H1 (cell line): ENCODE results near the gene ANKS1B. TPM values are rescaled to one million over a fixed set of nuclear protein-coding genes. Genes with fewer than 3 reads are reported as not detected.
A peak's percentile ranks its signal among the peaks of the same experiment; 100 is the strongest.

ENCODE experiments used
- CTCF ChIA-PET: fragments of 300-600 bp; sonication (Branson Sonifier 250); formaldehyde crosslinking; loops from one replicate; lab custom pipeline; 2021; ENCODE audit not compliant: partially characterized antibody; lab: Charles Lee
- POLR2A ChIA-PET: fragments of 300-600 bp; sonication (Branson Sonifier 250); formaldehyde crosslinking; loops from one replicate; lab custom pipeline; 2021; ENCODE audit warnings: inconsistent platforms; ENCODE audit not compliant: partially characterized antibody; lab: Charles Lee
- DNase-seq, 2 experiments: peaks; one replicate each; pipeline versions ENCODE4 v3.0.0 to v3.0.0-alpha.2; 2010 to 2022; ENCODE audit warnings: low spot score in 2 of 2, low read depth in 1 of 2, mixed read lengths in 1 of 2
- FAIRE-seq: peaks from 2 replicates; lab custom pipeline; 2011; peaks lifted over from hg19 to GRCh38; lab: Jason Lieb, UNC
- H2AFZ ChIP-seq: 2 replicates; pipeline ENCODE4 v1.8.1; 2012; ENCODE audit warnings: low read length, inconsistent platforms
- H2AK5ac ChIP-seq: 2 replicates; pipeline ENCODE4 v1.6.1; 2013; ENCODE audit warnings: low read depth, low read length
- H2BK120ac ChIP-seq: replicated peaks from 2 replicates; pipeline ENCODE3; 2013; ENCODE audit warnings: low read depth, low read length, inconsistent platforms
- H2BK12ac ChIP-seq: 2 replicates; pipeline ENCODE4 v1.6.1; 2013; ENCODE audit warnings: low read depth, low read length
- H2BK15ac ChIP-seq: 2 replicates; pipeline ENCODE4 v1.6.1; 2013; ENCODE audit warnings: low read length
- H2BK20ac ChIP-seq: 2 replicates; pipeline ENCODE4 v1.6.1; 2013; ENCODE audit warnings: low read length
- H2BK5ac ChIP-seq: 2 replicates; pipeline ENCODE4 v1.6.1; 2013; ENCODE audit warnings: low read depth, low read length
- H3K14ac ChIP-seq: 2 replicates; pipeline ENCODE4 v1.6.1; 2013; ENCODE audit warnings: inconsistent platforms; ENCODE audit not compliant: insufficient read length
- H3K18ac ChIP-seq: 2 replicates; pipeline ENCODE4 v1.6.1; 2013; ENCODE audit warnings: low read length; ENCODE audit errors: extremely low read depth
- H3K23ac ChIP-seq: 2 replicates; pipeline ENCODE4 v1.6.1; 2013; ENCODE audit warnings: inconsistent platforms; ENCODE audit not compliant: insufficient read length
- H3K23me2 ChIP-seq: 2 replicates; pipeline ENCODE4 v1.6.1; 2013; ENCODE audit warnings: low read depth, low read length
- H3K27ac ChIP-seq: 2 replicates; pipeline ENCODE4 v1.6.1; 2011; ENCODE audit warnings: low read depth, low read length, inconsistent platforms
- H3K27me3 ChIP-seq, 4 experiments: replicated peaks in 1 of 4; 1 replicate in 1 of 4; 2 replicates in 3 of 4; pipeline versions ENCODE4 v1.6.1 to v1.8.1; 2011 to 2013; ENCODE audit warnings: low read length in 3 of 4, mild to moderate bottlenecking in 3 of 4, inconsistent platforms in 2 of 4, mixed read lengths in 2 of 4, moderate library complexity in 1 of 4; ENCODE audit not compliant: control insufficient read depth in 3 of 4, insufficient read depth in 3 of 4; ENCODE audit errors: extremely low read depth in 1 of 4
- H3K36me3 ChIP-seq, 4 experiments: 2 replicates each; pipeline versions ENCODE4 v1.6.1 to v1.8.1; 2011 to 2013; ENCODE audit warnings: mild to moderate bottlenecking in 4 of 4, low read length in 3 of 4, moderate library complexity in 2 of 4, control low read depth in 1 of 4, inconsistent platforms in 1 of 4; ENCODE audit not compliant: insufficient read depth in 4 of 4, control insufficient read depth in 2 of 4
- H3K4ac ChIP-seq: replicated peaks from 2 replicates; pipeline ENCODE3; 2013; ENCODE audit warnings: low read length, low read depth, mixed read lengths, inconsistent platforms; ENCODE audit not compliant: insufficient read length
- H3K4me1 ChIP-seq, 4 experiments: replicated peaks in 1 of 4; 1 replicate in 1 of 4; 2 replicates in 3 of 4; pipeline versions ENCODE4 v1.6.1 to v1.8.1; 2011 to 2013; ENCODE audit warnings: low read length in 3 of 4, inconsistent platforms in 2 of 4, mixed read lengths in 1 of 4; ENCODE audit not compliant: insufficient read depth in 4 of 4, control insufficient read depth in 3 of 4
- H3K4me2 ChIP-seq, 2 experiments: 2 replicates each; pipeline versions ENCODE4 v1.6.1 to v1.8.1; 2011 to 2013; ENCODE audit warnings: low read depth in 2 of 2, low read length in 2 of 2, control low read depth in 1 of 2, inconsistent platforms in 1 of 2, mild to moderate bottlenecking in 1 of 2; ENCODE audit not compliant: insufficient read depth in 1 of 2
- H3K4me3 ChIP-seq, 4 experiments: fragments of 200-600, 300-600 bp in 1 of 4; sonication (generic), shearing (Covaris generic), sonication (Bioruptor Twin) in 1 of 4; 2 replicates each; pipeline versions ENCODE4 v1.5.1 to v1.8.1; 2011 to 2016; ENCODE audit warnings: low read length in 4 of 4, low read depth in 3 of 4, control low read depth in 2 of 4, inconsistent platforms in 2 of 4, mild to moderate bottlenecking in 2 of 4, mixed read lengths in 1 of 4, moderate library complexity in 1 of 4; ENCODE audit not compliant: insufficient read depth in 2 of 4; ENCODE audit errors: extremely low read depth in 1 of 4
- H3K56ac ChIP-seq: replicated peaks from 2 replicates; pipeline ENCODE3; 2013; ENCODE audit warnings: low read depth, mild to moderate bottlenecking, mixed read lengths, low read length, inconsistent platforms; ENCODE audit not compliant: insufficient read length
- H3K79me1 ChIP-seq: 2 replicates; pipeline ENCODE4 v1.6.1; 2013; ENCODE audit warnings: low read depth, low read length, control low read depth
- H3K79me2 ChIP-seq, 2 experiments: 2 replicates each; pipeline versions ENCODE4 v1.6.1 to v1.8.1; 2012 to 2013; ENCODE audit warnings: low read length in 2 of 2, mild to moderate bottlenecking in 2 of 2, inconsistent platforms in 1 of 2; ENCODE audit not compliant: insufficient read depth in 2 of 2, control insufficient read depth in 1 of 2
- H3K9ac ChIP-seq, 4 experiments: replicated peaks in 1 of 4; 1 replicate in 1 of 4; 2 replicates in 3 of 4; pipeline versions ENCODE4 v1.6.1 to v1.8.1; 2011 to 2013; ENCODE audit warnings: low read depth in 3 of 4, low read length in 3 of 4, control low read depth in 2 of 4, mild to moderate bottlenecking in 2 of 4, moderate library complexity in 2 of 4, inconsistent platforms in 1 of 4; ENCODE audit errors: extremely low read depth in 1 of 4
- H3K9me3 ChIP-seq, 2 experiments: 2 replicates each; pipeline versions ENCODE4 v1.6.1 to v1.8.1; 2012 to 2013; ENCODE audit warnings: mild to moderate bottlenecking in 2 of 2, moderate library complexity in 2 of 2, control low read depth in 1 of 2, inconsistent platforms in 1 of 2, low read depth in 1 of 2, low read length in 1 of 2, mixed read lengths in 1 of 2; ENCODE audit not compliant: insufficient read depth in 2 of 2
- H4K20me1 ChIP-seq, 2 experiments: replicated peaks in 1 of 2; 2 replicates each; pipeline versions ENCODE3 to v1.8.1; 2011 to 2013; ENCODE audit warnings: inconsistent platforms in 2 of 2, low read length in 2 of 2, mild to moderate bottlenecking in 1 of 2; ENCODE audit not compliant: insufficient read depth in 2 of 2, control insufficient read depth in 1 of 2
- H4K5ac ChIP-seq: 2 replicates; pipeline ENCODE4 v1.6.1; 2013; ENCODE audit warnings: low read length, low read depth, mixed read lengths, inconsistent platforms; ENCODE audit not compliant: insufficient read length
- H4K8ac ChIP-seq: 2 replicates; pipeline ENCODE4 v1.8.0; 2013; ENCODE audit warnings: mild to moderate bottlenecking, moderate library complexity, low read length, inconsistent platforms; ENCODE audit not compliant: insufficient read depth; ENCODE audit errors: extremely low read depth
- H4K91ac ChIP-seq: replicated peaks from 2 replicates; pipeline ENCODE3; 2013; ENCODE audit warnings: low read length, mixed read lengths, inconsistent platforms; ENCODE audit not compliant: insufficient read length
- ATF2 ChIP-seq: IDR thresholded peaks from 2 replicates; pipeline ENCODE4 v1.6.1; 2012; ENCODE audit warnings: low read length, inconsistent platforms
- BCL11A ChIP-seq, 2 experiments: IDR thresholded peaks; one replicate each; pipeline ENCODE4 v1.6.1; 2011; ENCODE audit warnings: low read depth in 2 of 2, low read length in 2 of 2, mild to moderate bottlenecking in 2 of 2
- CBX5 ChIP-seq: fragments of 300-800, 300-1000 bp; sonication (generic); IDR thresholded peaks from 2 replicates; pipeline ENCODE4 v1.7.1; 2016; ENCODE audit warnings: antibody characterized with exemption, low read length, low read depth
- MAFK ChIP-seq: IDR thresholded peaks from 2 replicates; pipeline ENCODE4 v1.6.1; 2012; ENCODE audit warnings: low read depth, mild to moderate bottlenecking, improper control_type of control experiment, low read length
- MAX ChIP-seq: IDR thresholded peaks from 2 replicates; pipeline ENCODE4 v1.6.1; 2012; ENCODE audit warnings: inconsistent platforms
- NANOG ChIP-seq: IDR thresholded peaks from 2 replicates; pipeline ENCODE4 v1.6.1; 2011; ENCODE audit warnings: low read length, low read depth, mild to moderate bottlenecking, inconsistent platforms; ENCODE audit not compliant: insufficient read depth, poor library complexity, severe bottlenecking
- PHF8 ChIP-seq: fragments of 200-600 bp; sonication (generic); conservative IDR thresholded peaks from 2 replicates; pipeline ENCODE4 v1.7.1; 2012; ENCODE audit warnings: low read depth, mild to moderate bottlenecking, inconsistent platforms, low read length, moderate library complexity
- RFX5 ChIP-seq: IDR thresholded peaks from 2 replicates; pipeline ENCODE4 v1.6.1; 2011; ENCODE audit warnings: low read depth, low read length, improper control_type of control experiment, borderline replicate concordance
- SAP30 ChIP-seq: fragments of 300-600 bp; sonication (generic); IDR thresholded peaks from 2 replicates; pipeline ENCODE4 v1.7.1; 2012; ENCODE audit warnings: low read length, moderate library complexity, mild to moderate bottlenecking, inconsistent platforms; ENCODE audit not compliant: insufficient read depth, insufficient replicate concordance
- SP1 ChIP-seq: IDR thresholded peaks from 2 replicates; pipeline ENCODE4 v1.6.1; 2011; ENCODE audit warnings: low read depth, low read length
- SRF ChIP-seq: IDR thresholded peaks from 2 replicates; pipeline ENCODE4 v1.6.1; 2011; ENCODE audit warnings: mild to moderate bottlenecking, low read depth, low read length, moderate library complexity
- ZNF274 ChIP-seq: IDR thresholded peaks from 2 replicates; pipeline ENCODE4 v1.7.0; 2012; ENCODE audit warnings: low read length, borderline replicate concordance; ENCODE audit errors: extremely low read depth
- WGBS, 2 experiments: shearing (Covaris generic) in 1 of 2; methylation state at CpG; one replicate each; pipeline versions ENCODE4 v1.1.6 to v1.1.7; 2013 to 2015; ENCODE audit warnings: low lambda C conversion rate in 2 of 2, mixed read lengths in 2 of 2, inconsistent platforms in 1 of 2, low coverage in 1 of 2, missing lambda C conversion rate in 1 of 2; ENCODE audit not compliant: insufficient replicate concordance in 2 of 2, insufficient coverage in 1 of 2, insufficient read length in 1 of 2; ENCODE audit errors: extremely low coverage in 1 of 2, missing lambda C conversion rate in 1 of 2; 5-methylcytosine and 5-hydroxymethylcytosine counted together
- polyA plus RNA-seq, 7 experiments: library from polyadenylated mRNA; depleted of rRNA in 3 of 7; stranded (reverse) in 5 of 7; unstranded in 2 of 7; fragments of >200 nt in 5 of 7; fragments of 200-250 nt in 2 of 7; gene quantifications; 1 replicate in 5 of 7; 2 replicates in 1 of 7; 4 replicates in 1 of 7; pipeline versions ENCODE4 v1.2.1 to v1.2.3, GENCODE V29; 2011 to 2013; ENCODE audit warnings: missing spikeins in 2 of 7, mixed read lengths in 2 of 7
- total RNA-seq: library from RNA; stranded (reverse); fragmentation: NEBNext Ultra II Directional; extraction: Animal tissue kit (Norgen Biotek cat#: 25700); gene quantifications from 2 replicates; pipeline ENCODE4 v1.2.1, GENCODE V29; 2021

The ANKS1B gene
- total and polyA plus RNA-seq, 2 of the 8 experiments (the other 6 are each of a cell fraction or from before 2014, with no cell fraction given): 2.7 to 6.1 TPM

- H3K4ac ChIP-seq: no peak overlapping the region
- ChIA-PET CTCF (interaction anchor here (1.1 kb wide), 2 partner anchors 22 to 638 kb away, joined by 3 read pairs; no protein-coding TSS in a partner anchor), POLR2A (no interaction called here)
- no peak overlapping the region for H3K4me3 ChIP-seq
- H3K4me1 ChIP-seq: no peaks in the 10 kb centered on the region
- H2BK5ac ChIP-seq: no peak overlapping the region
- no peaks in the 10 kb centered on the region for H3K27me3 ChIP-seq
- no peak for FAIRE-seq
- H2BK20ac ChIP-seq: no peak overlapping the region
- no peaks in the 10 kb centered on the region for H3K79me1 ChIP-seq
- no peak overlapping the region for H2BK15ac ChIP-seq
- H3K9me3 ChIP-seq: no peaks in the 10 kb centered on the region
- no peak overlapping the region for H2BK120ac ChIP-seq
- H3K27ac ChIP-seq: no peak overlapping the region
- H3K23ac ChIP-seq: no peak overlapping the region
- DNase-seq: no peak
- no peaks in the 10 kb centered on the region for H3K23me2 ChIP-seq
- H2AFZ ChIP-seq: no peak overlapping the region
- no peaks in the 10 kb centered on the region for H3K79me2 ChIP-seq
- 0 out of 2 replicates have a peak overlapping the region, but pooled peaks have one; percentile 7 for H3K18ac ChIP-seq
- no peak overlapping the region for H3K14ac ChIP-seq
- H4K5ac ChIP-seq: no peak overlapping the region
- H4K91ac ChIP-seq: no peak overlapping the region
- H3K56ac ChIP-seq: no peak overlapping the region
- WGBS, 2 experiments: 87% methylated on average over 4 of the region's 4 CpGs; no CpG with 5 or more reads in 1 of the 2 experiments
- no peak overlapping the region for H2AK5ac ChIP-seq
- H4K20me1 ChIP-seq: no peaks in the 10 kb centered on the region
- H3K4me2 ChIP-seq: no peak overlapping the region
- H3K36me3 ChIP-seq: no peaks in the 10 kb centered on the region
- H3K9ac ChIP-seq: no peak overlapping the region
- no peak overlapping the region for H2BK12ac ChIP-seq
- H4K8ac ChIP-seq: no peak overlapping the region
- TF ChIP-seq PHF8 (no peak), BCL11A (IDR thresholded peaks at IDR 0.05; ENCODE audit: low read depth in 2 of 2, low read length in 2 of 2) (no peak), SRF (no peak), CBX5 (no peak), ZNF274 (no peak), RFX5 (no peak), ATF2 (no peak), MAX (no peak), SAP30 (no peak), SP1 (no peak), MAFK (no peak), NANOG (no peak)
Observed at GRCh38 chr12:99680276-99680675, 304.5 kb downstream of the ANKS1B start.
